Testis (tissue), 2 donors: ENCODE results near the gene COL9A3.

ENCODE experiments used
- POLR2A ChIP-seq: fragments of 450-650 bp; IDR thresholded peaks from one replicate; pipeline ENCODE4 v1.6.1; 2017; ENCODE audit warnings: antibody characterized with exemption, mild to moderate bottlenecking, moderate library complexity
- TF ChIP-seq, protein P1 (sequence below), 3 experiments: fragments of 450-650 bp in 2 of 3; fragments of 200-600 bp in 1 of 3; sonication (generic) in 1 of 3; IDR thresholded peaks; one replicate each; pipeline ENCODE4 v1.5.1; 2016 to 2019; ENCODE audit warnings: antibody characterized with exemption in 3 of 3, mild to moderate bottlenecking in 2 of 3, moderate library complexity in 1 of 3

DNA sequence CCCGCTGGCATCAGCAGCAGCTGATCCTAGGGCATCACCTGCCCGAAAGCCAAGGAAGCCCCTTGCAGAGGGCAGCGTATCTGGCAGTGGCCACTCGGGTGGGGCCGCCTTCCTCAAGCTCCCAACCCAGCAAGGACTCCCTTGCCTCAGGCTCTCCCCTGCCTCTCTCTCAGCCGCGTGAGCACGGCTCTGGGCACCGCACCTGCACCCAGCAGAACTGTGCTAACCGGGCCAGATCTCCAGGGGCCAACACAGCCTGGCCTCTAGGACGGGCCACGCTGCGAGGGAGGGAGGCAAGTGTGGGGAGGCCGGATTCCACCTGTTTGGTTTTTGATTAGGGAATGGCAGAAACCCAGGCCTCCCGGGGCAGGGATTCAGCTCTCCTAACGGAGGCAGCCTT is 32.4 kb upstream of the COL9A3 start:
- TF ChIP-seq, protein P1, sequence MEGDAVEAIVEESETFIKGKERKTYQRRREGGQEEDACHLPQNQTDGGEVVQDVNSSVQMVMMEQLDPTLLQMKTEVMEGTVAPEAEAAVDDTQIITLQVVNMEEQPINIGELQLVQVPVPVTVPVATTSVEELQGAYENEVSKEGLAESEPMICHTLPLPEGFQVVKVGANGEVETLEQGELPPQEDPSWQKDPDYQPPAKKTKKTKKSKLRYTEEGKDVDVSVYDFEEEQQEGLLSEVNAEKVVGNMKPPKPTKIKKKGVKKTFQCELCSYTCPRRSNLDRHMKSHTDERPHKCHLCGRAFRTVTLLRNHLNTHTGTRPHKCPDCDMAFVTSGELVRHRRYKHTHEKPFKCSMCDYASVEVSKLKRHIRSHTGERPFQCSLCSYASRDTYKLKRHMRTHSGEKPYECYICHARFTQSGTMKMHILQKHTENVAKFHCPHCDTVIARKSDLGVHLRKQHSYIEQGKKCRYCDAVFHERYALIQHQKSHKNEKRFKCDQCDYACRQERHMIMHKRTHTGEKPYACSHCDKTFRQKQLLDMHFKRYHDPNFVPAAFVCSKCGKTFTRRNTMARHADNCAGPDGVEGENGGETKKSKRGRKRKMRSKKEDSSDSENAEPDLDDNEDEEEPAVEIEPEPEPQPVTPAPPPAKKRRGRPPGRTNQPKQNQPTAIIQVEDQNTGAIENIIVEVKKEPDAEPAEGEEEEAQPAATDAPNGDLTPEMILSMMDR (IDR thresholded peaks at IDR 0.05) = no peak
- TF ChIP-seq POLR2A = no peak
